Stimulated activated CD8-positive, alpha-beta memory T cell treated with anti-CD3 and anti-CD28 coated beads, Interleukin-15, amount 100 ng/mL, for 4 hours (primary cell): ENCODE measurements around the gene MYBPC3.

ENCODE experiments used
- DNase-seq, 2 donors: peaks; one replicate each; pipeline ENCODE4 v3.0.0-alpha.2; 2020; ENCODE audit warnings: low read depth in 2 of 2

MYBPC3 gene

GRCh38 chr11:47384498-47384897 is 32.0 kb upstream of the MYBPC3 start:
- no peak for DNase-seq

GRCh38 chr11:47383071-47383470 is 30.6 kb upstream of the MYBPC3 start:
- DNase-seq: no peak

- DNase-seq: no peak
Measured at GRCh38 chr11:47380078-47380477, 27.6 kb upstream of the MYBPC3 start.

GRCh38 chr11:47379317-47379716 is 26.8 kb upstream of the MYBPC3 start:
- no peak for DNase-seq

- no peak for DNase-seq
Measured at GRCh38 chr11:47378836-47379170, 26.3 kb upstream of the MYBPC3 start.

- DNase-seq: no peak
Measured at GRCh38 chr11:47378010-47378835, 25.7 kb upstream of the MYBPC3 start, which contains the start of gene SPI1. SPI1 (minus strand) TSS chr11:47378547; CDS start chr11:47378353, 194 bp downstream.

- no peak for DNase-seq
Measured at GRCh38 chr11:47377571-47378009, 25.1 kb upstream of the MYBPC3 start.

GRCh38 chr11:47376525-47377371 is 24.2 kb upstream of the MYBPC3 start:
- no peak for DNase-seq

- DNase-seq: no peak
Measured at GRCh38 chr11:47376107-47376524, 23.6 kb upstream of the MYBPC3 start.

- DNase-seq: no peak
Measured at GRCh38 chr11:47375546-47376085, 23.1 kb upstream of the MYBPC3 start.

- no peak for DNase-seq
Measured at GRCh38 chr11:47375020-47375419, 22.5 kb upstream of the MYBPC3 start.

- no peak for DNase-seq
Measured at GRCh38 chr11:47374720-47375019, 22.2 kb upstream of the MYBPC3 start.

GRCh38 chr11:47373876-47374719 is 21.6 kb upstream of the MYBPC3 start:
- peak; percentile 55 to 65 for DNase-seq

- DNase-seq: no peak
Measured at GRCh38 chr11:47372422-47372821, 19.9 kb upstream of the MYBPC3 start.

GRCh38 chr11:47369676-47370075 is 17.2 kb upstream of the MYBPC3 start:
- no peak for DNase-seq

- no peak for DNase-seq
Measured at GRCh38 chr11:47366020-47366490, 13.6 kb upstream of the MYBPC3 start.

GRCh38 chr11:47361419-47361818 is 8.9 kb upstream of the MYBPC3 start:
- DNase-seq: no peak

- DNase-seq: no peak
Measured at GRCh38 chr11:47360341-47360740, 7.8 kb upstream of the MYBPC3 start.

GRCh38 chr11:47359586-47359985 is 7.1 kb upstream of the MYBPC3 start:
- no peak for DNase-seq

GRCh38 chr11:47359162-47359561 is 6.7 kb upstream of the MYBPC3 start:
- no peak for DNase-seq

- no peak for DNase-seq
Measured at GRCh38 chr11:47358731-47359051, 6.2 kb upstream of the MYBPC3 start.
